Mesendoderm (in vitro differentiated cells): ENCODE data around the gene NARS2.
A peak's percentile ranks its signal among the peaks of the same experiment; 100 is the strongest.

Experiments used
- DNase-seq: peaks from one replicate; pipeline ENCODE4 v3.0.0; 2013
- H2AK5ac ChIP-seq: 2 replicates; pipeline ENCODE4 v1.6.1; 2013; ENCODE audit warnings: low read length, inconsistent platforms
- H2BK120ac ChIP-seq: 2 replicates; pipeline ENCODE4 v1.6.1; 2013; ENCODE audit warnings: low read depth, mild to moderate bottlenecking, low read length, moderate library complexity, mixed read lengths
- H2BK15ac ChIP-seq: replicated peaks from 2 replicates; pipeline ENCODE4 v1.6.1; 2013; ENCODE audit warnings: low read depth, mild to moderate bottlenecking, moderate library complexity
- H2BK5ac ChIP-seq: 2 replicates; pipeline ENCODE4 v1.6.1; 2013; ENCODE audit warnings: low read length, inconsistent platforms
- H3K18ac ChIP-seq: 2 replicates; pipeline ENCODE4 v1.6.1; 2013; ENCODE audit warnings: mild to moderate bottlenecking, low read length, mixed read lengths
- H3K23ac ChIP-seq: one replicate; pipeline ENCODE4 v1.6.1; 2013; ENCODE audit warnings: low read length
- H3K27ac ChIP-seq: 2 replicates; pipeline ENCODE4 v1.5.1; 2013; ENCODE audit warnings: low read depth, mild to moderate bottlenecking, inconsistent platforms, low read length, moderate library complexity
- H3K27me3 ChIP-seq: 2 replicates; pipeline ENCODE4 v1.6.1; 2013; ENCODE audit warnings: low read length, control low read depth, mild to moderate bottlenecking, inconsistent platforms; ENCODE audit not compliant: insufficient read depth, poor library complexity
- H3K36me3 ChIP-seq: 2 replicates; pipeline ENCODE4 v1.6.1; 2013; ENCODE audit warnings: low read length, inconsistent platforms; ENCODE audit not compliant: control insufficient read depth, insufficient read depth
- H3K4ac ChIP-seq: one replicate; pipeline ENCODE4 v1.6.1; 2013; ENCODE audit warnings: low read depth, mild to moderate bottlenecking, low read length, moderate library complexity
- H3K4me1 ChIP-seq: 2 replicates; pipeline ENCODE4 v1.6.1; 2013; ENCODE audit warnings: low read depth, low read length, inconsistent platforms; ENCODE audit not compliant: control insufficient read depth
- H3K4me2 ChIP-seq: 2 replicates; pipeline ENCODE4 v1.6.1; 2013; ENCODE audit warnings: low read length
- H3K4me3 ChIP-seq: 2 replicates; pipeline ENCODE4 v1.5.1; 2013; ENCODE audit warnings: mild to moderate bottlenecking, low read length
- H3K56ac ChIP-seq: one replicate; pipeline ENCODE4 v1.6.1; 2013; ENCODE audit warnings: low read length
- H3K79me1 ChIP-seq: 2 replicates; pipeline ENCODE4 v1.6.1; 2013; ENCODE audit warnings: low read length, inconsistent platforms
- H3K79me2 ChIP-seq: 2 replicates; pipeline ENCODE4 v1.6.1; 2013; ENCODE audit warnings: mild to moderate bottlenecking, low read length; ENCODE audit not compliant: control insufficient read depth, insufficient read depth
- H3K9ac ChIP-seq: 2 replicates; pipeline ENCODE4 v1.6.1; 2013; ENCODE audit warnings: low read length, inconsistent platforms
- H4K5ac ChIP-seq: one replicate; pipeline ENCODE4 v1.6.1; 2013; ENCODE audit warnings: low read length
- H4K8ac ChIP-seq: one replicate; pipeline ENCODE4 v1.6.1; 2013; ENCODE audit warnings: low read depth, mild to moderate bottlenecking, control low read depth, low read length, moderate library complexity
- WGBS: extraction: QIAGEN DNeasy Blood & Tissue Kit; methylation state at CpG from one replicate; pipeline ENCODE4 v1.1.7; 2013; ENCODE audit warnings: low lambda C conversion rate, missing lambda C conversion rate; ENCODE audit not compliant: insufficient coverage; ENCODE audit errors: extremely low coverage; 5-methylcytosine and 5-hydroxymethylcytosine counted together

Gene NARS2

DNA sequence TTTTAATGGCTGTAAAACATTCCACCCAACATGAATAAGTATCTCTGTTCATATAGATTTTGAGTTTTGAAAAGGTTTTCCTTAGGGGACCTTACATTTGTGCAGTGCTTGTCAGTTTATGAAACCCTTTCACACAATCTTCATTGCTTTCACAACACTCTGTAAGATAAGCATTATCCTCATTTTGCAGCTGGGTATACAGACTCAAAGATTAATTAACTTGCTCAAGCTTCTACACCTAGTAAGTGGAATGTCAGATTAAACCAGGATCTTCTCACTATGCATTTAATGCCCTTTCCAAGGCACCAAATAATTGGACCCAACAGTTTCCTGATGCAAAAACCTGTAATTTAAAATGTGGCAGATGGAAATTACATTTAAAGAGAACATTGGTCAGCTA is 145.5 kb downstream of the NARS2 start:
- H2AK5ac ChIP-seq = no peak overlapping the region
- peak; percentile 24 for DNase-seq

DNA sequence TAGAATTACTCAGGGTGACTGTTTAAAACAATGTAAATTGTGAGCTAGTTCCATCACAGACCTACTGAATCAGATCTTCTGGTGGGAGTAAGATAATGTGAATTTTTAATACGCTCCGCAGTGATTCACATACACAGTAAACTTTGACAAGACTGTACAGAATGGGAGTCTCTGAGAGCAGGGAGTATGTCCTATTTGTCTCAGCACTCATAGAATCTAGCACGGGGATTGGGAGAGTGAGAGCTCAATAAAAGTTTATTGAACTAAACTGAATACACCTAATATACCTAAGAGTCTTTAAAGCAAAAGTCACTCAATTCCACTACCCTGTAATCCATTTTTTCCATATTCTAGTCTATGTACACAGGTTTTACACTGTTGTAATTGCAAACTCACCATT is 145.9 kb downstream of the NARS2 start:
- no peak overlapping the region for H2BK5ac ChIP-seq
- no peak overlapping the region for H3K4me3 ChIP-seq
- no peak overlapping the region for H4K8ac ChIP-seq
- no peak overlapping the region for H4K5ac ChIP-seq
- H2BK15ac ChIP-seq = no peak overlapping the region
- H3K27ac ChIP-seq = no peak overlapping the region
- H3K18ac ChIP-seq = no peak overlapping the region
- no CpG with 5 or more reads among the region's 3 CpGs for WGBS
- no peaks in the 10 kb centered on the region for H3K79me1 ChIP-seq
- H3K4ac ChIP-seq = no peak overlapping the region
- no peak overlapping the region for H3K4me2 ChIP-seq
- no peak overlapping the region for H2AK5ac ChIP-seq
- H3K9ac ChIP-seq = no peak overlapping the region
- no peaks in the 10 kb centered on the region for H3K36me3 ChIP-seq
- no peaks in the 10 kb centered on the region for H3K79me2 ChIP-seq
- H3K4me1 ChIP-seq = no peaks in the 10 kb centered on the region
- H3K23ac ChIP-seq = no peak overlapping the region
- H2BK120ac ChIP-seq = no peak overlapping the region
- no peak for DNase-seq
- H3K56ac ChIP-seq = no peak overlapping the region
- no peaks in the 10 kb centered on the region for H3K27me3 ChIP-seq

More for the DNA sequence above, 145.5 kb downstream of the NARS2 start:
- Histone ChIP-seq H2BK15ac (no peak overlapping the region), H3K27me3 (no peaks in the 10 kb centered on the region), H3K27ac (no peak overlapping the region), H3K4ac (no peak overlapping the region), H3K18ac (no peak overlapping the region), H3K79me1 (no peaks in the 10 kb centered on the region), H3K56ac (no peak overlapping the region), H3K79me2 (no peaks in the 10 kb centered on the region), H4K5ac (no peak overlapping the region), H3K4me1 (no peaks in the 10 kb centered on the region), H3K23ac (no peak overlapping the region), H2BK5ac (no peak overlapping the region), H3K4me3 (no peak overlapping the region), H2BK120ac (no peak overlapping the region), H3K36me3 (no peaks in the 10 kb centered on the region), H3K4me2 (no peak overlapping the region), H4K8ac (no peak overlapping the region), H3K9ac (no peak overlapping the region)

DNA sequence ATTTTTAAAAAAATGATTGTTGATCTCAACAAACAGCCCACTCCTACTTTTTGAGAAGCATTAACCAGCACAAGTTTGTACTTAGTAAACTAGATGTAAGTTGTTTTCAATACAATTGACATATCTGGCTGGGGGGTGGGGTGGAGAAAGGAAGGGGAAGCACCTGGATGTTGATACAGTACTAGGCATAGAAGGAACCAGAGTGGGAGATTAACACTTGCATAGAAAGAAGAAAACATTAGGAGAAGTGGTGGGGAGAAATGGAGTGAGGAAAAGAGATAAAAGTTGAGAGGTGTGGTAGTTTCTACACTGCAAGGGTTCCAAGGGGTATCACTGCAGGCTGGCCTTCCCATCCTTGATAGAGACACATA is 146.4 kb downstream of the NARS2 start:
- Histone ChIP-seq H3K4me1 (no peaks in the 10 kb centered on the region), H3K36me3 (no peaks in the 10 kb centered on the region), H2BK15ac (no peak overlapping the region), H3K4me3 (no peak overlapping the region), H2BK5ac (no peak overlapping the region), H2AK5ac (no peak overlapping the region), H3K4me2 (no peak overlapping the region), H3K23ac (no peak overlapping the region), H3K27ac (no peak overlapping the region), H3K18ac (no peak overlapping the region), H2BK120ac (no peak overlapping the region), H3K9ac (no peak overlapping the region), H4K5ac (no peak overlapping the region), H3K56ac (no peak overlapping the region), H3K79me1 (no peaks in the 10 kb centered on the region), H3K4ac (no peak overlapping the region), H3K79me2 (no peaks in the 10 kb centered on the region), H3K27me3 (no peaks in the 10 kb centered on the region), H4K8ac (no peak overlapping the region)
- DNase-seq = no peak

DNA sequence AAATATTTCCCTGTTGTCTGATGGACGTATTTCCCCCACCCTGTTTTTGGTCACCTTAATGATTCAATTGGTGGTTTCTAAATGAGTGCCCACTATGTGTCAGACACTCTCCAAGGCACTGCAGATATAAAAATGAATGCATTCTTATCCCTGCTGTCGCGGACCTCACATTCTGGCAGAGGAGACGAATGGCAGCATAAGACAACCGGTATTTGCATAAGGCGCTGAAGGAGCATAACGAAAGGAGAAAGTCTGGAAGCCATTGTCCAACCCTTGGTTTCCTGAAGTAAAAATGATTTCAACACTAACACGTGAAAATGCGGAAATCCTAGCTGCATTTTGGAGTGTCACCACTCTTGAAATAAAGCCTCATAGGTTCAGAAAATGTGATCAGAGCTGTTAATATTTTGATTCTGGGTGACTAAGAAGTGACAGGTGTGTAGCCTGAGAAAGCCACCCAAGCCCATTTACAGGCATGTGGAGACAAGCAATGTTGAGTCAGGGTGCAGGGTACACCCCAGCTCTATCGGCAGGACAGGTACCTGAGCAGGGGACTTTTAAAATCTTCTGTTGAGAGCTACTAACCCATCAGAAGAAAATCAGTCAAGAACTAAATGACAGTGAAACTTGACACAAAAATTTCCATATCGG is 146.9 kb downstream of the NARS2 start:
- Histone ChIP-seq H3K36me3 (no peaks in the 10 kb centered on the region), H3K18ac (no peak overlapping the region), H3K23ac (no peak overlapping the region), H3K27ac (no peak overlapping the region), H2AK5ac (no peak overlapping the region), H2BK15ac (no peak overlapping the region), H3K4me3 (no peak overlapping the region), H3K79me1 (no peaks in the 10 kb centered on the region), H2BK120ac (no peak overlapping the region), H3K27me3 (no peaks in the 10 kb centered on the region), H3K4ac (no peak overlapping the region), H4K8ac (no peak overlapping the region), H3K9ac (no peak overlapping the region), H3K79me2 (no peaks in the 10 kb centered on the region), H3K56ac (no peak overlapping the region), H4K5ac (no peak overlapping the region), H3K4me1 (no peaks in the 10 kb centered on the region), H3K4me2 (no peak overlapping the region), H2BK5ac (no peak overlapping the region)
- no CpG with 5 or more reads among the region's 11 CpGs for WGBS
- no peak for DNase-seq

DNA sequence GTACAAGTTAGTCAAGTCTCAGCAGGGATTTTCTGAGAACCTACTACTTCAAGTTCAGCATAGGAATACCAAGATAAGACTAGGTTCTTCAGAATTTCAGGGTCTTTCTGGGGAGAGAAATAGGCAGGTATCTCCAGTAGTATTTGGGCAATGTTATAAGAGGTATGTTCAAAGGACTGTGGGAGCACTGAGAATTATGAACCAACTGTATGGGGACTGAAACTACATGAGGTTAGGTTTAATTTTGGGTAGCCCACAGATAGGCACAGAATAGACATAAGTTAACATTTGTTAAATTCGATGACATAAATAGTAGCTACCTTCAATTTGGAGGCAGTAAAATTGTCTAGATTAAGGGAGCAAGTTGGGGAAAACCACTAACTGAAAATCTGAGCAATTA is 147.8 kb downstream of the NARS2 start:
- Histone ChIP-seq H2BK15ac (no peak overlapping the region), H3K27ac (no peak overlapping the region), H3K4me3 (no peak overlapping the region), H2BK120ac (no peak overlapping the region), H3K4me1 (no peaks in the 10 kb centered on the region), H3K27me3 (no peaks in the 10 kb centered on the region), H3K79me2 (no peaks in the 10 kb centered on the region), H3K4ac (no peak overlapping the region), H3K4me2 (no peak overlapping the region), H2BK5ac (no peak overlapping the region), H3K23ac (no peak overlapping the region), H3K79me1 (no peaks in the 10 kb centered on the region), H3K18ac (no peak overlapping the region), H3K56ac (no peak overlapping the region), H4K5ac (no peak overlapping the region), H2AK5ac (no peak overlapping the region), H3K36me3 (no peaks in the 10 kb centered on the region), H4K8ac (no peak overlapping the region), H3K9ac (no peak overlapping the region)
- no peak for DNase-seq
- no CpG with 5 or more reads among the region's 1 CpG for WGBS

DNA sequence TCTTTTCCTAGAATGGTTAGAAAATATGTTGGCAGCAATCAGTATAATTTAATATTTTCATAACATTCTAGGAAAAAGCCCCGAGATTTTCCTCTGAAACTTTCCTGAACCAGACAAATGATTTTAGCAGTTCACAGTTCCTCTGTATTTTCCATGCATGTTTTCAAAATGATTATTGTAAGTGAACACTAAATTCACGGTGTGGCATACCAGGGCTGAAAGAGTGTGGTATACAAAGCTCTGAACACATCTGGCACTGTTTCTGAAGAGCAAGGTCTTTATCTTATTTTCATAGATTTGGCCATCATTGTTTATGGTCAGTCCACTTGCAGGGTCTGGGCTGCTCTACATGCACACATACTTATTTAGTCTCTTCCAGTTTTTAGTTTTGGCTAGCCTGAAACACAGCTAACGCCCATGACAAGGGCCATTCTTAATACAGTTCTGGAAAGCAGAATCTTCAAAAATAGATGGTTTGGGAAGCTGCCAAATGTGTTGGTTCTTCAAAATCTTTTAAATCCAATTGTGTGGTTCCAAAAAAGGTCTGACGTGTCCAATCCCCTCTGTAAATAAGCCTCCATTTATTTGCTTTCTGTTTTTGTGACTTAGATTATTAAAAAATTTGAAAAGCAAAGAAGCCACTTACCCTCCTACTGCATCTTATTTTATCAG is 149.1 kb downstream of the NARS2 start:
- Histone ChIP-seq H3K27me3 (no peaks in the 10 kb centered on the region), H2BK5ac (no peak overlapping the region), H3K4ac (peak overlapping the region; percentile 49), H2AK5ac (no peak overlapping the region), H4K5ac (no peak overlapping the region), H3K18ac (no peak overlapping the region), H3K23ac (no peak overlapping the region), H3K36me3 (no peaks in the 10 kb centered on the region), H3K27ac (no peak overlapping the region), H4K8ac (no peak overlapping the region), H3K4me1 (no peaks in the 10 kb centered on the region), H2BK120ac (no peak overlapping the region), H3K9ac (no peak overlapping the region), H3K4me2 (no peak overlapping the region), H3K79me2 (no peaks in the 10 kb centered on the region), H2BK15ac (no peak overlapping the region), H3K79me1 (no peaks in the 10 kb centered on the region), H3K4me3 (no peak overlapping the region), H3K56ac (no peak overlapping the region)
- no CpG with 5 or more reads among the region's 4 CpGs for WGBS
- DNase-seq = no peak
